Keratinocyte (primary cell): ENCODE measurements around the gene PCGF3. TPM values are rescaled to one million over a fixed set of nuclear protein-coding genes. Genes with fewer than 3 reads are reported as not detected.

Experiments used
- DNase-seq: peaks from one replicate; pipeline ENCODE4 v3.0.0-alpha.2; 2011; ENCODE audit warnings: low read depth, missing footprints, low spot score
- FAIRE-seq: peaks from 2 replicates; lab custom pipeline; 2011; peaks lifted over from hg19 to GRCh38; lab: Jason Lieb, UNC
- H2AFZ ChIP-seq: 2 replicates; pipeline ENCODE4 v1.6.0; 2012; ENCODE audit warnings: low read length, control low read depth, inconsistent platforms; ENCODE audit not compliant: control insufficient read depth
- H3K27ac ChIP-seq: 2 replicates; pipeline ENCODE4 v1.5.1; 2011; ENCODE audit warnings: low read length; ENCODE audit not compliant: control insufficient read depth, insufficient read depth
- H3K27me3 ChIP-seq: 3 replicates; pipeline ENCODE4 v1.6.0; 2011; ENCODE audit warnings: low read length; ENCODE audit not compliant: control insufficient read depth, insufficient read depth; ENCODE audit errors: extremely low read depth
- H3K36me3 ChIP-seq, 2 experiments: 2 replicates in 1 of 2; 3 replicates in 1 of 2; pipeline ENCODE4 v1.5.1; 2011; ENCODE audit warnings: low read length in 2 of 2, mild to moderate bottlenecking in 1 of 2; ENCODE audit not compliant: control insufficient read depth in 2 of 2, insufficient read depth in 2 of 2; ENCODE audit errors: extremely low read depth in 1 of 2
- H3K4me1 ChIP-seq: 3 replicates; pipeline ENCODE4 v1.5.1; 2011; ENCODE audit warnings: low read length; ENCODE audit not compliant: control insufficient read depth, insufficient read depth; ENCODE audit errors: extremely low read depth
- H3K4me2 ChIP-seq: 3 replicates; pipeline ENCODE4 v1.6.0; 2011; ENCODE audit warnings: low read depth, low read length; ENCODE audit not compliant: control insufficient read depth, insufficient read depth; ENCODE audit errors: extremely low read depth
- H3K4me3 ChIP-seq, 3 experiments: fragments of 200-600 bp in 1 of 3; sonication (generic) in 1 of 3; 2 replicates in 2 of 3; 3 replicates in 1 of 3; pipeline ENCODE4 v1.5.1; 2011 to 2016; ENCODE audit warnings: low read length in 3 of 3, mild to moderate bottlenecking in 3 of 3, control low read depth in 2 of 3, inconsistent platforms in 1 of 3, low read depth in 1 of 3, mixed read lengths in 1 of 3, mixed run types in 1 of 3, moderate library complexity in 1 of 3; ENCODE audit not compliant: control insufficient read depth in 2 of 3, insufficient read depth in 2 of 3; ENCODE audit errors: extremely low read depth in 1 of 3
- H3K79me2 ChIP-seq: 2 replicates; pipeline ENCODE4 v1.6.0; 2012; ENCODE audit warnings: low read length; ENCODE audit not compliant: control insufficient read depth, insufficient read depth
- H3K9ac ChIP-seq: 3 replicates; pipeline ENCODE4 v1.6.0; 2011; ENCODE audit warnings: low read length; ENCODE audit not compliant: control insufficient read depth, insufficient read depth; ENCODE audit errors: extremely low read depth
- H3K9me1 ChIP-seq: 3 replicates; pipeline ENCODE4 v1.6.0; 2011; ENCODE audit warnings: low read length; ENCODE audit not compliant: control insufficient read depth, insufficient read depth; ENCODE audit errors: extremely low read depth
- H3K9me3 ChIP-seq: 2 replicates; pipeline ENCODE4 v1.5.1; 2012; ENCODE audit warnings: low read depth, low read length; ENCODE audit not compliant: control insufficient read depth
- H4K20me1 ChIP-seq: 3 replicates; pipeline ENCODE4 v1.6.0; 2011; ENCODE audit warnings: low read length; ENCODE audit not compliant: control insufficient read depth, insufficient read depth; ENCODE audit errors: extremely low read depth
- CTCF ChIP-seq, 3 experiments: IDR thresholded peaks in 1 of 3; conservative IDR thresholded peaks in 1 of 3; optimal IDR thresholded peaks in 1 of 3; 2 replicates in 2 of 3; 3 replicates in 1 of 3; pipeline versions ENCODE3 to v1.5.1; 2011; ENCODE audit warnings: low read length in 3 of 3, mild to moderate bottlenecking in 3 of 3, moderate library complexity in 2 of 3, control low read depth in 1 of 3, inconsistent platforms in 1 of 3; ENCODE audit not compliant: insufficient read depth in 2 of 3; ENCODE audit errors: extremely low read depth in 1 of 3
- EZH2 ChIP-seq: IDR thresholded peaks from one replicate; pipeline ENCODE4 v1.6.1; 2012; ENCODE audit warnings: inconsistent platforms, mild to moderate bottlenecking, low read length, moderate library complexity
- dilution Hi-C: fragments of 300-500 bp; cut with MboI; formaldehyde crosslinking; loops from one replicate; pipeline ENCODE4 v1.7.0; 2020; ENCODE audit warnings: low sequenced_read_pairs; ENCODE audit not compliant: extremely low pct_ligation_motif_present
- polyA plus RNA-seq, 5 experiments: library from polyadenylated mRNA; depleted of rRNA in 3 of 5; stranded (reverse) in 3 of 5; stranded (forward) in 1 of 5; unstranded in 1 of 5; fragments of >200 nt; gene quantifications; 1 replicate in 1 of 5; 2 replicates in 3 of 5; 3 replicates in 1 of 5; pipeline versions ENCODE4 v1.2.1 to v1.2.3, GENCODE V29; 2011 to 2012; ENCODE audit warnings: missing spikeins in 2 of 5, low read depth in 1 of 5, low replicate concordance in 1 of 5

The PCGF3 gene
- polyA plus RNA-seq, 1 donor (not counting 4 experiments of a cell fraction or from before 2014, with no cell fraction given): 40.1 TPM

GRCh38 chr4:791898-792625 is 86.4 kb downstream of the PCGF3 start:
- no peak overlapping the region for H3K4me3 ChIP-seq
- H3K9ac ChIP-seq: no peak overlapping the region
- no peak overlapping the region for H2AFZ ChIP-seq

GRCh38 chr4:792626-793092 is 87.0 kb downstream of the PCGF3 start:
- H3K9ac ChIP-seq: no peak overlapping the region
- peaks cover 53% of the 10 kb centered on the region for H3K27me3 ChIP-seq
- H3K27ac ChIP-seq: no peak overlapping the region
- FAIRE-seq: no peak
- DNase-seq: no peak
- no peaks in the 10 kb centered on the region for H3K36me3 ChIP-seq
- H3K9me3 ChIP-seq: no peaks in the 10 kb centered on the region
- no peaks in the 10 kb centered on the region for H3K79me2 ChIP-seq
- TF ChIP-seq CTCF (optimal IDR thresholded peaks at IDR 0.05 in 1 of 3, IDR thresholded peaks at IDR 0.05 in 1 of 3, conservative IDR thresholded peaks at IDR 0.05 in 1 of 3; ENCODE audit: extremely low read depth in 1 of 3, insufficient read depth in 2 of 3, low read length in 3 of 3): no peak
- TF ChIP-seq EZH2: no peak
- no peaks in the 10 kb centered on the region for H3K4me1 ChIP-seq
- peak overlapping the region; percentile 32 for H3K4me2 ChIP-seq
- H2AFZ ChIP-seq: no peak overlapping the region
- H3K4me3 ChIP-seq: no peak overlapping the region
- no peaks in the 10 kb centered on the region for H4K20me1 ChIP-seq
- H3K9me1 ChIP-seq: no peaks in the 10 kb centered on the region
- dilution Hi-C loops: no loop called here

More at GRCh38 chr4:791898-792625, 86.4 kb downstream of the PCGF3 start:
- Histone ChIP-seq H3K4me1 (no peaks in the 10 kb centered on the region), H4K20me1 (no peaks in the 10 kb centered on the region), H3K27ac (no peak overlapping the region), H3K79me2 (no peaks in the 10 kb centered on the region), H3K9me3 (no peaks in the 10 kb centered on the region), H3K4me2 (peak overlapping the region; percentile 32), H3K27me3 (peaks cover 58% of the 10 kb centered on the region), H3K36me3 (no peaks in the 10 kb centered on the region), H3K9me1 (no peaks in the 10 kb centered on the region)
- FAIRE-seq (no peak), DNase-seq (no peak)
- TF ChIP-seq CTCF (optimal IDR thresholded peaks at IDR 0.05 in 1 of 3, IDR thresholded peaks at IDR 0.05 in 1 of 3, conservative IDR thresholded peaks at IDR 0.05 in 1 of 3; ENCODE audit: extremely low read depth in 1 of 3, insufficient read depth in 2 of 3, low read length in 3 of 3) (peak in 1 of 3 experiments; percentile 2), EZH2 (no peak)
- dilution Hi-C loops: no loop called here
